HepG2 (cell line): ENCODE results near the gene C2orf76. TPM values are rescaled to one million over a fixed set of nuclear protein-coding genes. Genes with fewer than 3 reads are reported as not detected.
A peak's percentile ranks its signal among the peaks of the same experiment; 100 is the strongest.

Experiments used
- ATAC-seq: fragments of 200-7000 bp; cut with Tn5 transposase; 3 replicates; pipeline ENCODE4 v1.9.1; 2020; ENCODE audit warnings: mild to moderate bottlenecking, moderate library complexity
- BruUV-seq: library from RNA; stranded (reverse); fragments of 400-500 nt; replicated peaks from 2 replicates; lab custom pipeline; 2021; lab: Mats Ljungman, UMichigan
- CTCF ChIA-PET: fragments of 300-600 bp; formaldehyde crosslinking; extraction: SDS; loops from one replicate; lab custom pipeline; 2021; ENCODE audit warnings: low total read pairs, inconsistent platforms, low intra/inter-chr PET ratio; lab: Yijun Ruan, JAX
- POLR2A ChIA-PET: fragments of 350-600 bp; sonication (Branson Sonifier 250); formaldehyde crosslinking; loops from one replicate; lab custom pipeline; 2020; ENCODE audit warnings: antibody characterized with exemption, inconsistent platforms; lab: Yijun Ruan, JAX
- DNase-seq: peaks from one replicate; pipeline ENCODE4 v3.0.0-alpha.2; 2015; ENCODE audit warnings: low spot score
- FAIRE-seq: peaks from 3 replicates; lab custom pipeline; 2011; peaks lifted over from hg19 to GRCh38; lab: Jason Lieb, UNC
- H2AFZ ChIP-seq: one replicate; pipeline ENCODE4 v1.6.1; 2011; ENCODE audit warnings: low read length, inconsistent platforms
- H3K27ac ChIP-seq: fragments of 300-600 bp; 3 replicates; pipeline ENCODE4 v1.8.0; 2011; ENCODE audit warnings: mixed run types, mild to moderate bottlenecking, mixed read lengths, low read length, inconsistent platforms; ENCODE audit not compliant: insufficient read depth; ENCODE audit errors: extremely low read length
- H3K27me3 ChIP-seq, 2 experiments: fragments of 200-600 bp in 1 of 2; 2 replicates in 1 of 2; 3 replicates in 1 of 2; pipeline versions ENCODE4 v1.6.0 to v1.8.0; 2011; ENCODE audit warnings: low read length in 2 of 2, mild to moderate bottlenecking in 2 of 2, moderate library complexity in 2 of 2, inconsistent platforms in 1 of 2; ENCODE audit not compliant: insufficient read depth in 2 of 2, control insufficient read depth in 1 of 2
- H3K36me3 ChIP-seq, 2 experiments: fragments of 200-600 bp in 1 of 2; replicated peaks in 1 of 2; 2 replicates in 1 of 2; 3 replicates in 1 of 2; pipeline versions ENCODE4 v1.5.1 to v1.8.0; 2011; ENCODE audit warnings: low read length in 2 of 2, inconsistent platforms in 1 of 2; ENCODE audit not compliant: insufficient read depth in 2 of 2, control insufficient read depth in 1 of 2
- H3K4me1 ChIP-seq: 2 replicates; pipeline ENCODE4 v1.5.1; 2012; ENCODE audit warnings: low read length, inconsistent platforms; ENCODE audit not compliant: insufficient read depth
- H3K4me2 ChIP-seq: 2 replicates; pipeline ENCODE4 v1.6.0; 2011; ENCODE audit warnings: low read depth, low read length, inconsistent platforms
- H3K4me3 ChIP-seq, 3 experiments: fragments of 200-600 bp in 1 of 3; sonication (generic), shearing (Covaris generic) in 1 of 3; replicated peaks in 1 of 3; 2 replicates each; pipeline ENCODE4 v1.5.1; 2011 to 2016; ENCODE audit warnings: low read length in 3 of 3, inconsistent platforms in 2 of 3, low read depth in 2 of 3, mild to moderate bottlenecking in 2 of 3, control low read depth in 1 of 3, mixed read lengths in 1 of 3; ENCODE audit not compliant: insufficient read depth in 1 of 3
- H3K79me2 ChIP-seq: one replicate; pipeline ENCODE4 v1.6.1; 2011; ENCODE audit warnings: low read length, inconsistent platforms; ENCODE audit not compliant: insufficient read depth
- H3K9ac ChIP-seq: 2 replicates; pipeline ENCODE4 v1.6.0; 2011; ENCODE audit warnings: mild to moderate bottlenecking, low read depth, low read length, inconsistent platforms; ENCODE audit not compliant: insufficient read depth
- H3K9me3 ChIP-seq: 2 replicates; pipeline ENCODE4 v1.5.1; 2012; ENCODE audit warnings: mild to moderate bottlenecking, low read length
- H4K20me1 ChIP-seq: 2 replicates; pipeline ENCODE4 v1.6.0; 2011; ENCODE audit warnings: inconsistent platforms, mild to moderate bottlenecking, low read length, moderate library complexity; ENCODE audit not compliant: insufficient read depth
- CSRNP1 ChIP-seq: sonication (generic); formaldehyde crosslinking; IDR thresholded peaks from 2 replicates; pipeline ENCODE4 v1.8.1; 2023; ENCODE audit warnings: mild to moderate bottlenecking, missing genetic modification reagents
- E2F2 ChIP-seq: sonication (generic); formaldehyde crosslinking; IDR thresholded peaks from 2 replicates; pipeline ENCODE4 v1.4.0; 2020; ENCODE audit warnings: missing genetic modification reagents, borderline replicate concordance
- ISL2 ChIP-seq: sonication (generic); formaldehyde crosslinking; IDR thresholded peaks from 2 replicates; pipeline ENCODE4 v1.5.0; 2020; ENCODE audit warnings: missing genetic modification reagents
- KDM5B ChIP-seq: sonication (generic); formaldehyde crosslinking; IDR thresholded peaks from 2 replicates; pipeline ENCODE4 v1.4.0; 2020; ENCODE audit warnings: missing genetic modification reagents, mild to moderate bottlenecking, borderline replicate concordance
- MNT ChIP-seq: fragments of 450-650 bp; IDR thresholded peaks from 2 replicates; pipeline ENCODE4 v1.6.1; 2016
- PCBP1 ChIP-seq: fragments of 200-400 bp; formaldehyde crosslinking; IDR thresholded peaks from 2 replicates; pipeline ENCODE4 v1.6.1; 2017; ENCODE audit warnings: mild to moderate bottlenecking, low read depth, low read length, borderline replicate concordance
- RBM22 ChIP-seq: fragments of 200-400 bp; formaldehyde crosslinking; optimal IDR thresholded peaks from 2 replicates; pipeline ENCODE3; 2017; ENCODE audit warnings: mild to moderate bottlenecking, low read length, moderate library complexity
- ZNF776 ChIP-seq: sonication (generic); formaldehyde crosslinking; IDR thresholded peaks from 2 replicates; pipeline ENCODE4 v1.4.0; 2020; ENCODE audit warnings: mild to moderate bottlenecking, missing genetic modification reagents
- ZSCAN21 ChIP-seq: sonication (generic); formaldehyde crosslinking; IDR thresholded peaks from 2 replicates; pipeline ENCODE4 v1.8.0; 2022; ENCODE audit warnings: mild to moderate bottlenecking, missing genetic modification reagents, moderate library complexity, borderline replicate concordance
- WGBS: methylation state at CpG from one replicate; pipeline ENCODE4 v1.1.6; 2017; ENCODE audit warnings: low lambda C conversion rate; 5-methylcytosine and 5-hydroxymethylcytosine counted together
- in situ Hi-C: cut with HindIII; loops from 2 replicates; pipeline ENCODE4 v1.10.0; 2017; ENCODE audit warnings: low pct_unique_long_range_greater_than_20kb; ENCODE audit not compliant: extremely low pct_ligation_motif_present
- intact Hi-C: fragments of 100-400 bp; cut with micrococcal nuclease; formaldehyde crosslinking; loops from one replicate; pipeline ENCODE4 v1.10.0; 2022; ENCODE audit not compliant: unreplicated experiment
- polyA plus RNA-seq, 8 experiments: library from polyadenylated mRNA; depleted of rRNA in 3 of 8; stranded (reverse) in 7 of 8; unstranded in 1 of 8; fragments of >200 nt; fragmentation: Illumina TruSeq in 4 of 8; extraction: Trizol in 4 of 8; gene quantifications; 2 replicates each; pipeline versions ENCODE4 v1.2.1 to v1.2.3, GENCODE V29; 2011 to 2016; ENCODE audit warnings: low read depth in 4 of 8, missing spikeins in 1 of 8, mixed read lengths in 1 of 8; ENCODE audit not compliant: insufficient read depth in 1 of 8
- total RNA-seq, 5 experiments: library from RNA; depleted of rRNA; stranded (reverse); fragments of >200 nt; fragmentation: Illumina TruSeq; extraction: Trizol; gene quantifications; 2 replicates each; pipeline ENCODE4 v1.2.3, GENCODE V29; 2016; ENCODE audit warnings: low read depth in 1 of 5

C2orf76 gene
- total and polyA plus RNA-seq, 2 of the 13 experiments (the other 11 are each of a cell fraction or from before 2014, with no cell fraction given), result 7.7 to 8.5 TPM

- Histone ChIP-seq H3K4me2 (peak overlapping the region; percentile 25; the same call in 1 of the 2 replicates), H3K27me3 (no peaks in the 10 kb centered on the region; a peak in 1 of 5 replicates), H3K4me3 (no peak overlapping the region), H4K20me1 (peaks cover 28% of the 10 kb centered on the region), H3K9me3 (no peaks in the 10 kb centered on the region), H3K36me3 (peaks cover 41 to 54% of the 10 kb centered on the region in 2 experiments), H3K79me2 (peaks cover 46% of the 10 kb centered on the region), H2AFZ (no peak overlapping the region), H3K4me1 (peaks cover 55% of the 10 kb centered on the region), H3K27ac (no peak overlapping the region), H3K9ac (no peak overlapping the region)
- POLR2A ChIA-PET, result no interaction called here
- no TSS peak for BruUV-seq
- ATAC-seq (no peak), DNase-seq (no peak), FAIRE-seq (no peak)
- 99% methylated on average over 6 of the region's 6 CpGs for WGBS
- CTCF ChIA-PET, result no interaction called here
- intact Hi-C loops, result loop anchor here (5.0 kb wide), 2 partner anchors 62 to 78 kb away; partner anchors contain the start of gene TMEM37
- in situ Hi-C loops, result no loop called here
- TF ChIP-seq ZNF776 (CRISPR knock-in tag) (no peak), KDM5B (CRISPR knock-in tag) (no peak), RBM22 (peak; percentile 54), CSRNP1 (CRISPR knock-in tag) (no peak)
Observed at GRCh38 chr2:119369845-119370244, 3.2 kb upstream of the C2orf76 start.

DNA sequence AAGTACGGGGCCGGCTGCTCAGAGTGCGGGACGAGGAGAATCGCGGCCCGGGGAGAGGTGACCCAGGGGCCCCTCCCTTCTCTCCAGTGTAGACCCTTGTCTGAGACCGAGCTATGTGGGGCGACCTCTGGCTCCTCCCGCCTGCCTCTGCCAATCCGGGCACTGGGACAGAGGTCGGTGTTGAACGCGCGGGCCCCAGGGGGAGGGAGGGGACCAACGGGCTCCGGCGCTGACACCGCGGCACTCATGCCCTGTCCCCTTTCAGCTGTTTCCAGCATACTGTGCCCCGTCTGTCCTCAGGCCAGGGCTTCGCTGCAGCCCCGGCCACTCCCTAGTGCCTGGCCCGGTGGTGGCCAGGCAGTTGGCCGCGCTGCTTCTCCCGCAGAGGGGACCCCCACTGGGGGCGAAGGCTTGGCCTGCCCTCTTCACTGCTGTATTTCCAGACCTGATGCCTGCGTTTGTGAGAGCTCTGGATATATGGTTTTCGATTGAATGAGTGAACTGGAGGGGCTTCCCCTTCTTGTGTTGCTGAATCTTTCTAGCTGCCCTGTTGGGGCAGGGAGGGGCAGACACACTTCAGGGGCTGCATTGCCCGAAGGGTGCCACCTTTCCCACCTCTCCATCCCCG, 952 bp upstream of the C2orf76 start:
- BruUV-seq, result no TSS peak
- peak overlapping the region; percentile 84 for H3K27ac ChIP-seq
- peaks cover 46% of the 10 kb centered on the region for H3K79me2 ChIP-seq
- DNase-seq (peak; percentile 73), FAIRE-seq (peak; percentile 44), ATAC-seq (peak; percentile 87)
- in situ Hi-C loops, result no loop called here
- peaks cover 24% of the 10 kb centered on the region for H4K20me1 ChIP-seq
- POLR2A ChIA-PET, result interaction anchor here (0.9 to 2.2 kb wide), 17 partner anchors 10 to 120 kb away, joined by 3 to 26 read pairs (median 5); partner anchors contain the start of gene TMEM37
- intact Hi-C loops, result loop anchor here (2.0 to 5.0 kb wide), 3 partner anchors 65 to 145 kb away; partner anchors contain the start of genes STEAP3 and TMEM37
- H3K9me3 ChIP-seq, result no peaks in the 10 kb centered on the region
- peak overlapping the region; percentile 99 for H3K4me2 ChIP-seq
- peak overlapping the region; percentile 86 to 95 (median 88) for H3K4me3 ChIP-seq
- peaks cover 40% of the 10 kb centered on the region for H3K4me1 ChIP-seq
- H3K27me3 ChIP-seq, result no peaks in the 10 kb centered on the region; a peak in 1 of 5 replicates
- WGBS, result 4% methylated on average over 17 of the region's 32 CpGs
- peak overlapping the region; percentile 84 for H3K9ac ChIP-seq
- CTCF ChIA-PET, result no interaction called here
- H3K36me3 ChIP-seq, result peaks cover 36 to 43% of the 10 kb centered on the region in 2 experiments
- no peak overlapping the region for H2AFZ ChIP-seq
- TF ChIP-seq ISL2 (CRISPR knock-in tag) (peak; percentile 45; the same call in 1 of the 2 replicates), E2F2 (peak; percentile 89; the same call in 1 of the 2 replicates), ZSCAN21 (CRISPR knock-in tag) (0 out of 2 replicates have a peak, but pooled peaks have one; percentile 22), PCBP1 (0 out of 2 replicates have a peak, but pooled peaks have one; percentile 57), MNT (no peak)
